SK-N-SH (cell line): ENCODE results near the gene CIB4.

Experiments used
- EZH2phosphoT487 ChIP-seq: fragments of 200-600 bp; sonication (generic); IDR thresholded peaks from 2 replicates; pipeline ENCODE4 v1.6.1; 2017; ENCODE audit warnings: low read depth, mixed run types, mild to moderate bottlenecking, antibody characterized with exemption, moderate library complexity, borderline replicate concordance
- FOSL2 ChIP-seq: IDR thresholded peaks from 2 replicates; pipeline ENCODE4 v1.4.0; 2012; ENCODE audit warnings: low read depth, mild to moderate bottlenecking, moderate library complexity, borderline replicate concordance
- GABPA ChIP-seq: IDR thresholded peaks from 2 replicates; pipeline ENCODE4 v1.4.0; 2012; ENCODE audit warnings: low read depth, mild to moderate bottlenecking
- GATA2 ChIP-seq: sonication (generic); formaldehyde crosslinking; IDR thresholded peaks from 2 replicates; pipeline ENCODE4 v1.5.0; 2020; ENCODE audit warnings: mild to moderate bottlenecking, missing genetic modification reagents
- POLR2AphosphoS5 ChIP-seq: IDR thresholded peaks from 2 replicates; pipeline ENCODE4 v1.6.1; 2012; ENCODE audit warnings: low read depth, low read length
- TAF1 ChIP-seq: IDR thresholded peaks from 2 replicates; pipeline ENCODE4 v1.6.1; 2012; ENCODE audit warnings: low read depth, mild to moderate bottlenecking, low read length, moderate library complexity, borderline replicate concordance
- YY1 ChIP-seq: IDR thresholded peaks from 2 replicates; pipeline ENCODE4 v1.4.0; 2012; ENCODE audit warnings: low read depth, mild to moderate bottlenecking
- TF ChIP-seq, protein P1 (sequence below): fragments of 200-600 bp; sonication (generic); IDR thresholded peaks from 2 replicates; pipeline ENCODE4 v1.6.1; 2017; ENCODE audit warnings: antibody characterized with exemption, mild to moderate bottlenecking, moderate library complexity
- TF ChIP-seq, protein P2 (sequence below): IDR thresholded peaks from 2 replicates; pipeline ENCODE4 v1.4.0; 2012; ENCODE audit warnings: low read depth, borderline replicate concordance

DNA sequence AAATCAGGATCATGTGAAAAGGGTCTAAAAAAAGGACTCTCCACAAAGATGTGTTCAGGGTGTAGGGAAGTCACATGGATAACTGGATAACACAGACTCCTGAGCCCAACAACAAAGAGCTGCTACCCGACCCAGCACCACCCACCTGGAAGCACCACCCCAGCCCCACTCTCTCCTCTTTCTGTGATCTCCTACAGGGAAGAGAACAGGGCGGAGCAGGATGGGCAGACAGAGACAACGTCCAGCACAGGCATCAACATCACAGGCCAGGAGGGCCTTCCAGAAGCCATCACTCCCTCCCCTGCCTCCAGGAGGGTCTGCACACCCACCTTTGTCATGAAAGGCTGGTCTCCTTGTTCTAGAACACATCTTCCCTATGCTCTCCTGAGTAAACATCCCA, 1.3 kb upstream of the CIB4 start:
- TF ChIP-seq YY1 (no peak), POLR2AphosphoS5 (no peak), GATA2 (CRISPR knock-in tag) (no peak), TAF1 (no peak), GABPA (no peak), FOSL2 (no peak), EZH2phosphoT487 (no peak)
- TF ChIP-seq, protein P1, sequence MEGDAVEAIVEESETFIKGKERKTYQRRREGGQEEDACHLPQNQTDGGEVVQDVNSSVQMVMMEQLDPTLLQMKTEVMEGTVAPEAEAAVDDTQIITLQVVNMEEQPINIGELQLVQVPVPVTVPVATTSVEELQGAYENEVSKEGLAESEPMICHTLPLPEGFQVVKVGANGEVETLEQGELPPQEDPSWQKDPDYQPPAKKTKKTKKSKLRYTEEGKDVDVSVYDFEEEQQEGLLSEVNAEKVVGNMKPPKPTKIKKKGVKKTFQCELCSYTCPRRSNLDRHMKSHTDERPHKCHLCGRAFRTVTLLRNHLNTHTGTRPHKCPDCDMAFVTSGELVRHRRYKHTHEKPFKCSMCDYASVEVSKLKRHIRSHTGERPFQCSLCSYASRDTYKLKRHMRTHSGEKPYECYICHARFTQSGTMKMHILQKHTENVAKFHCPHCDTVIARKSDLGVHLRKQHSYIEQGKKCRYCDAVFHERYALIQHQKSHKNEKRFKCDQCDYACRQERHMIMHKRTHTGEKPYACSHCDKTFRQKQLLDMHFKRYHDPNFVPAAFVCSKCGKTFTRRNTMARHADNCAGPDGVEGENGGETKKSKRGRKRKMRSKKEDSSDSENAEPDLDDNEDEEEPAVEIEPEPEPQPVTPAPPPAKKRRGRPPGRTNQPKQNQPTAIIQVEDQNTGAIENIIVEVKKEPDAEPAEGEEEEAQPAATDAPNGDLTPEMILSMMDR, result no peak
- TF ChIP-seq, protein P2, sequence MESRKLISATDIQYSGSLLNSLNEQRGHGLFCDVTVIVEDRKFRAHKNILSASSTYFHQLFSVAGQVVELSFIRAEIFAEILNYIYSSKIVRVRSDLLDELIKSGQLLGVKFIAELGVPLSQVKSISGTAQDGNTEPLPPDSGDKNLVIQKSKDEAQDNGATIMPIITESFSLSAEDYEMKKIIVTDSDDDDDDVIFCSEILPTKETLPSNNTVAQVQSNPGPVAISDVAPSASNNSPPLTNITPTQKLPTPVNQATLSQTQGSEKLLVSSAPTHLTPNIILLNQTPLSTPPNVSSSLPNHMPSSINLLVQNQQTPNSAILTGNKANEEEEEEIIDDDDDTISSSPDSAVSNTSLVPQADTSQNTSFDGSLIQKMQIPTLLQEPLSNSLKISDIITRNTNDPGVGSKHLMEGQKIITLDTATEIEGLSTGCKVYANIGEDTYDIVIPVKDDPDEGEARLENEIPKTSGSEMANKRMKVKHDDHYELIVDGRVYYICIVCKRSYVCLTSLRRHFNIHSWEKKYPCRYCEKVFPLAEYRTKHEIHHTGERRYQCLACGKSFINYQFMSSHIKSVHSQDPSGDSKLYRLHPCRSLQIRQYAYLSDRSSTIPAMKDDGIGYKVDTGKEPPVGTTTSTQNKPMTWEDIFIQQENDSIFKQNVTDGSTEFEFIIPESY, result no peak
